ENCODE data around the gene GPR55. TPM values are rescaled to one million over a fixed set of nuclear protein-coding genes. Genes with fewer than 3 reads are reported as not detected.

GPR55 gene
- total RNA-seq, 1 experiment from 2014 or later, result not detected

DNA sequence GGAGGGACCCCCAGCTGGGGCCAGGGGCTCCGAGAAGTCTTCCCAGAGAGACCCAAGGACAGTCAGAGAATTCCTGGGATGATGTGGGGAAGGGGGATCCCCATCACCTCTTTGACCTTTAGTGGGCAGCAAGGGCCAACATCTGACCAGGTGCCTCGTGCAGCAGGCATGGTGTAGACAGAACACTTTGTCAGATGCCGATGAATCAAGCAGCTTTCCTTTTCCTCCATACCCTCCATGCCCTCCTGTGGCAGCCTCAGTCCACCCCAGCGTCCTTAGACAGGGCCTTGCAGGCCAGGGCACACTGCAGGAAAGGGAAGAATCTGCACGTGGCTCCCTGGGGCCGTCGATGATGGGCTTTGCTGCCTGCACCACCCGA lies 26.3 kb downstream of the GPR55 start:
- H3K4me2 ChIP-seq, result no peak overlapping the region
- ChIA-PET CTCF (no interaction called here), POLR2A (ENCODE audit: unreplicated experiment) (no interaction called here)
- peaks cover 41% of the 10 kb centered on the region for H3K27me3 ChIP-seq (ENCODE audit: insufficient read depth, low read depth)
- intact Hi-C loops (cut with micrococcal nuclease; ENCODE audit: unreplicated experiment), result no loop called here
- no peaks in the 10 kb centered on the region for H3K36me3 ChIP-seq (ENCODE audit: low read depth)
- no peaks in the 10 kb centered on the region for H3F3A ChIP-seq (ENCODE audit: insufficient read depth, low read depth)
- no peak overlapping the region for H3K27ac ChIP-seq
- no peak for DNase-seq
- H2AFZ ChIP-seq, result no peak overlapping the region
- TF ChIP-seq CTCF (conservative IDR thresholded peaks at IDR 0.05), result no peak
- no peak for TF ChIP-seq EZH2 (IDR thresholded peaks at IDR 0.05; ENCODE audit: low read depth)
- H4K20me1 ChIP-seq (ENCODE audit: insufficient read depth), result no peaks in the 10 kb centered on the region
- H3K79me2 ChIP-seq (ENCODE audit: low read depth), result no peaks in the 10 kb centered on the region
- H3K9me2 ChIP-seq (ENCODE audit: insufficient read depth), result no peaks in the 10 kb centered on the region
- H3K4me3 ChIP-seq, result no peak overlapping the region
- no TSS peak for BruUV-seq (replicated peaks)
- peaks cover 9% of the 10 kb centered on the region; the same call in 1 of the 2 replicates for H3K4me1 ChIP-seq (replicated peaks; ENCODE audit: insufficient read depth)
- no peaks in the 10 kb centered on the region for H3K9me3 ChIP-seq (ENCODE audit: insufficient read depth, low read depth)

DNA sequence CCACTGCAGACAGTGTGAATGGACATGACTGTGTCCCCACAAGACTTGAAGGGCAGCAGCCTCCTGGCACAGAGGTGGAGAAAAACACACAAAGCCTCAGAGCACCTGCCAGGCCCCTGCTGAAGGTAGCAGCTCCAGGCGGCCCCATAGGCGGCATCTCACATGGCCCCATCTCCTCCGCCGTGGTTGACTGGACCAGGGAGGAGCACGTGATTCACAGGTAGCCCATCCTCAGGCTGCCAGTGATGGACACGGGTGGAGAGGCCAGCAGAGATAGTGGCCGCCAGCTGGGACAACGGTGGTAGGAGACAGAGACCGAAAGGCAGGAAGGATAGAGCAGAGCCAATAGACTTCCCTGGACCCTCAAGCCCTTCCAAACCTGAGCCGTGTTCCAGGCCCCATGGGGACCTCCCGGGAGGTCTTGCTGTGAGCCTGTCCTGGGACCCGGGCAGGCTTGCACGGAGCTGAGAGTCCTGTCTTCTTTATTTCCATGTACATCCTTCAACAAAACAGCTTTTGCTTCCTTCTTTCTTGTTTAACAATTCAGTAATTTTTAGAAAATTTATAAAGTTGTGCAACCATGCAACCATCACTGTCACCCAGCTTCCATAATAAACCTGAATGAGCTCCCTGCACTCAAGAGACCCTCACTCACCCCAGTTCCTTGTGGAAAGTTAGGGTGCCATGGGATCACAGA lies 26.9 kb downstream of the GPR55 start:
- TF ChIP-seq CTCF (conservative IDR thresholded peaks at IDR 0.05), result no peak
- no peak for TF ChIP-seq EZH2 (IDR thresholded peaks at IDR 0.05; ENCODE audit: low read depth)
- Histone ChIP-seq H3K36me3 (ENCODE audit: low read depth) (no peaks in the 10 kb centered on the region), H3F3A (ENCODE audit: insufficient read depth, low read depth) (no peaks in the 10 kb centered on the region), H2AFZ (no peak overlapping the region), H3K4me2 (no peak overlapping the region), H3K27me3 (ENCODE audit: insufficient read depth, low read depth) (peaks cover 41% of the 10 kb centered on the region), H3K9me3 (ENCODE audit: insufficient read depth, low read depth) (no peaks in the 10 kb centered on the region), H3K27ac (no peak overlapping the region), H3K4me3 (no peak overlapping the region), H3K79me2 (ENCODE audit: low read depth) (no peaks in the 10 kb centered on the region), H3K4me1 (replicated peaks; ENCODE audit: insufficient read depth) (peaks cover 9% of the 10 kb centered on the region; the same call in 1 of the 2 replicates), H3K9me2 (ENCODE audit: insufficient read depth) (no peaks in the 10 kb centered on the region), H4K20me1 (ENCODE audit: insufficient read depth) (no peaks in the 10 kb centered on the region)
- ChIA-PET POLR2A (ENCODE audit: unreplicated experiment) (no interaction called here), CTCF (no interaction called here)
- intact Hi-C loops (cut with micrococcal nuclease; ENCODE audit: unreplicated experiment), result no loop called here
- no peak for DNase-seq
- BruUV-seq (replicated peaks), result no TSS peak

DNA sequence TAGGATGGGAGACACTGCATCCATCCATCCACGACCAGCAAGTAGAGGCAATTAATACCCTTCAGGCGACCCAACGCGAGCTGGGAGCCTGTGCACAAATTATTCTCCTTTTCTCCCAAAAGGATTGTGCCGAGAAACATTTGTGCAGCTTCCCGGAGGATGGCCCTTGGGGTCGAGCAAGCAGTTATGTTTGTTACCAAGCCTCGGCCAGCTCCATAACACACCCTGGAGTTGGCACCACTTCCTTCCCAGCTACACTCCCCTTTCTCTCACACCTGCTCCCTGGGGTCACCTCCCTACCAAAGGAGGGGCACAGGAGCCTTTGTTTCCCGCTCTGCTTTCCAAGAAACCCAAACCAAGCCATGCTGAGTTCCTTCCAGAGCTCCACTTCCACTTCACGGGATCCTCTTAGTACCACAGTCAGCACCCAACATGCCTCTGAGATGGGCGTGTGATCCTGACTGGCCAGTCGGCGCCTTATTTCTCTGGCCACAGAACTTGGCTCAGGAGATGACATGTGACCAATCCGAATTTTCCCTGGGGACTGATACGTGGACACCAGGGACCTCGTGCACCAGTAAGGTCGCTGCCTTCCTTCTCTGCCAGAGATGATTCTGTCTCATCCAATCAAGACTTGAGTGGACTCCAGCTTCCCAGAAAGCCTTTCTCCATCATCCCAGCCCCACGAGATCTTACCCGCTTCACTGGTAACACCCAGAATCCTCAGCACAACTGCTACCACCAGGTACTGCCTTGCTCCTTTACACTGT lies 28.5 kb downstream of the GPR55 start:
- Histone ChIP-seq H2AFZ (no peak overlapping the region), H3K4me1 (replicated peaks; ENCODE audit: insufficient read depth) (peaks cover 9% of the 10 kb centered on the region; the same call in 1 of the 2 replicates), H3K9me3 (ENCODE audit: insufficient read depth, low read depth) (no peaks in the 10 kb centered on the region), H3K27me3 (ENCODE audit: insufficient read depth, low read depth) (peaks cover 45% of the 10 kb centered on the region), H3K27ac (no peak overlapping the region), H3F3A (ENCODE audit: insufficient read depth, low read depth) (no peaks in the 10 kb centered on the region), H3K9me2 (ENCODE audit: insufficient read depth) (no peaks in the 10 kb centered on the region), H4K20me1 (ENCODE audit: insufficient read depth) (no peaks in the 10 kb centered on the region), H3K4me2 (no peak overlapping the region), H3K4me3 (no peak overlapping the region), H3K36me3 (ENCODE audit: low read depth) (no peaks in the 10 kb centered on the region), H3K79me2 (ENCODE audit: low read depth) (no peaks in the 10 kb centered on the region)
- POLR2A ChIA-PET (ENCODE audit: unreplicated experiment), result no interaction called here
- TF ChIP-seq EZH2 (IDR thresholded peaks at IDR 0.05; ENCODE audit: low read depth) (no peak), CTCF (conservative IDR thresholded peaks at IDR 0.05) (no peak)
- intact Hi-C loops (cut with micrococcal nuclease; ENCODE audit: unreplicated experiment), result no loop called here
- CTCF ChIA-PET, result no interaction called here
- DNase-seq, result no peak
- no TSS peak for BruUV-seq (replicated peaks)

Data from PC-9 (cell line).